A673 (cell line): ENCODE measurements around the gene PRSS56. TPM values are rescaled to one million over a fixed set of nuclear protein-coding genes. Genes with fewer than 3 reads are reported as not detected.
"Not testable (repeated sequence)": the region's sequence is repeated elsewhere in the genome, so short reads cannot be mapped to it uniquely, and the experiment has no call there.

ENCODE experiments used
- BruUV-seq: library from RNA; stranded (reverse); fragments of 400-500 nt; replicated peaks from 2 replicates; lab custom pipeline; 2021; lab: Mats Ljungman, UMichigan
- CTCF ChIA-PET: fragments of 300-600 bp; sonication (Branson Sonifier 250); formaldehyde crosslinking; loops from one replicate; lab custom pipeline; 2022; ENCODE audit warnings: antibody characterized with exemption; lab: Charles Lee
- POLR2A ChIA-PET: fragments of 300-600 bp; sonication (Branson Sonifier 250); formaldehyde crosslinking; loops from one replicate; lab custom pipeline; 2022; ENCODE audit warnings: antibody characterized with exemption; ENCODE audit not compliant: low non-redundant PET; lab: Charles Lee
- DNase-seq: peaks from one replicate; pipeline ENCODE4 v3.0.0-alpha.2; 2015; ENCODE audit warnings: low spot score
- H3K27ac ChIP-seq: fragments of 200-600 bp; sonication (generic); 2 replicates; pipeline ENCODE4 v1.5.1; 2016; ENCODE audit warnings: mixed run types, low read depth, mild to moderate bottlenecking, mixed read lengths, antibody characterized with exemption, low read length; ENCODE audit not compliant: poor library complexity, severe bottlenecking
- H3K27me3 ChIP-seq: fragments of 200-600 bp; sonication (generic); replicated peaks from 2 replicates; pipeline ENCODE4 v1.6.1; 2017; ENCODE audit warnings: mixed run types, low read depth, mild to moderate bottlenecking, mixed read lengths, antibody characterized with exemption, low read length; ENCODE audit not compliant: insufficient read depth, poor library complexity
- H3K36me3 ChIP-seq: fragments of 200-600 bp; sonication (generic); 2 replicates; pipeline ENCODE4 v1.6.1; 2016; ENCODE audit warnings: mixed run types, mild to moderate bottlenecking, mixed read lengths, antibody characterized with exemption, low read length; ENCODE audit not compliant: insufficient read depth, poor library complexity, severe bottlenecking
- H3K4me1 ChIP-seq: fragments of 200-600 bp; sonication (generic); 2 replicates; pipeline ENCODE4 v1.6.1; 2017; ENCODE audit warnings: mixed run types, mild to moderate bottlenecking, mixed read lengths, antibody characterized with exemption, low read length; ENCODE audit not compliant: insufficient read depth, poor library complexity, severe bottlenecking
- H3K4me3 ChIP-seq: fragments of 200-600 bp; sonication (generic); 2 replicates; pipeline ENCODE4 v1.5.1; 2016; ENCODE audit warnings: low read depth, mixed run types, mild to moderate bottlenecking, mixed read lengths, low read length; ENCODE audit not compliant: poor library complexity, severe bottlenecking
- H3K9me3 ChIP-seq: fragments of 200-600 bp; sonication (generic); 2 replicates; pipeline ENCODE4 v1.6.1; 2016; ENCODE audit warnings: mixed run types, low read depth, mild to moderate bottlenecking, mixed read lengths, antibody characterized with exemption, low read length; ENCODE audit not compliant: poor library complexity, severe bottlenecking
- CTCF ChIP-seq: fragments of 300-800, 200-600 bp; sonication (generic); conservative IDR thresholded peaks from 2 replicates; pipeline ENCODE4 v1.5.1; 2017; ENCODE audit warnings: low read depth, mild to moderate bottlenecking, antibody characterized with exemption, low read length, moderate library complexity, mixed read lengths
- EZH2 ChIP-seq: fragments of 200-600 bp; sonication (generic); IDR thresholded peaks from 2 replicates; pipeline ENCODE4 v1.6.1; 2017; ENCODE audit warnings: borderline replicate concordance, low read depth, mild to moderate bottlenecking, mixed read lengths, antibody characterized with exemption, low read length; ENCODE audit not compliant: poor library complexity, severe bottlenecking
- intact Hi-C: fragments of 100-400 bp; cut with micrococcal nuclease; formaldehyde crosslinking; loops from one replicate; pipeline ENCODE4 v1.10.0; 2022; ENCODE audit not compliant: unreplicated experiment
- total RNA-seq: library from RNA; stranded (reverse); gene quantifications from 2 replicates; pipeline ENCODE4 v1.2.3, GENCODE V29; 2021

The PRSS56 gene
- total RNA-seq, 1 experiment from 2014 or later: not detected

- Histone ChIP-seq H3K36me3 (peaks cover 47% of the 10 kb centered on the region), H3K4me1 (no peaks in the 10 kb centered on the region), H3K9me3 (no peaks in the 10 kb centered on the region), H3K27me3 (no peaks in the 10 kb centered on the region), H3K27ac (no peak overlapping the region), H3K4me3 (no peak overlapping the region)
- DNase-seq: no peak
- CTCF ChIA-PET: no interaction called here
- TF ChIP-seq CTCF: no peak
- TF ChIP-seq EZH2: no peak
- BruUV-seq: no TSS peak
- POLR2A ChIA-PET: no interaction called here
- intact Hi-C loops: no loop called here
These were observed 49.4 kb downstream of the PRSS56 start for GRCh38 chr2:232569541-232569940.

GRCh38 chr2:232570481-232570880, 50.3 kb downstream of the PRSS56 start:
- CTCF ChIA-PET, DNase-seq, H3K4me3 ChIP-seq, H3K4me1 ChIP-seq, intact Hi-C loops, H3K27ac ChIP-seq, BruUV-seq, POLR2A ChIA-PET, H3K27me3 ChIP-seq, H3K9me3 ChIP-seq: not testable (repeated sequence)
- H3K36me3 ChIP-seq: peaks cover 39% of the 10 kb centered on the region

GRCh38 chr2:232571026-232571474, 50.9 kb downstream of the PRSS56 start:
- Histone ChIP-seq H3K4me3 (no peak overlapping the region), H3K4me1 (no peaks in the 10 kb centered on the region), H3K9me3 (no peaks in the 10 kb centered on the region), H3K27me3 (no peaks in the 10 kb centered on the region), H3K27ac (no peak overlapping the region), H3K36me3 (peaks cover 35% of the 10 kb centered on the region)
- no TSS peak for BruUV-seq
- no peak for DNase-seq
- intact Hi-C loops: no loop called here
- TF ChIP-seq EZH2: no peak
- TF ChIP-seq CTCF: no peak
- ChIA-PET CTCF (no interaction called here), POLR2A (no interaction called here)

- no TSS peak for BruUV-seq
- no peak for DNase-seq
- no peak overlapping the region for H3K27ac ChIP-seq
- no peak overlapping the region for H3K4me3 ChIP-seq
- TF ChIP-seq EZH2 (no peak), CTCF (no peak)
- H3K36me3 ChIP-seq: peaks cover 15% of the 10 kb centered on the region
- no peaks in the 10 kb centered on the region for H3K9me3 ChIP-seq
- intact Hi-C loops: no loop called here
- no peaks in the 10 kb centered on the region for H3K4me1 ChIP-seq
- ChIA-PET CTCF (no interaction called here), POLR2A (no interaction called here)
- H3K27me3 ChIP-seq: no peaks in the 10 kb centered on the region
These were observed 52.9 kb downstream of the PRSS56 start for GRCh38 chr2:232573042-232573441.
